ENCODE data around the gene PDCD2L.

- TF ChIP-seq EZH2 (IDR thresholded peaks at IDR 0.05; ENCODE audit: borderline replicate concordance) (no peak), CTCF (IDR thresholded peaks at IDR 0.05; ENCODE audit: poor library complexity) (no peak), EZH2phosphoT487 (IDR thresholded peaks at IDR 0.05; ENCODE audit: low read depth, severe bottlenecking, unreplicated experiment) (no peak)
These were observed 4.3 kb upstream of the PDCD2L start for GRCh38 chr19:34399886-34400285.

Data from hepatocyte (in vitro differentiated cells).